ENCODE measurements around the gene TM7SF2.

Gene TM7SF2

GRCh38 chr11:65111744-65112545 is at the start of gene TM7SF2:
TSS of gene TM7SF2 (plus strand) at chr11:65111872. CDS start at chr11:65112016, 144 bp downstream.
- peak; percentile 86 to 96 (median 87) for DNase-seq (ENCODE audit: low read depth in 3 of 3)

- DNase-seq (ENCODE audit: low read depth in 3 of 3) = no peak
Measured at GRCh38 chr11:65063532-65063931, 48.1 kb upstream of the TM7SF2 start.

GRCh38 chr11:65064847-65065240 is 46.8 kb upstream of the TM7SF2 start:
- no peak for DNase-seq (ENCODE audit: low read depth in 3 of 3)

GRCh38 chr11:65065851-65066250 is 45.8 kb upstream of the TM7SF2 start:
- no peak for DNase-seq (ENCODE audit: low read depth in 3 of 3)

- DNase-seq (ENCODE audit: low read depth in 3 of 3) = no peak
Measured at GRCh38 chr11:65066315-65066714, 45.4 kb upstream of the TM7SF2 start.

GRCh38 chr11:65066805-65067291 is 44.8 kb upstream of the TM7SF2 start:
- DNase-seq (ENCODE audit: low read depth in 3 of 3) = no peak

GRCh38 chr11:65067446-65067845 is 44.2 kb upstream of the TM7SF2 start:
- no peak for DNase-seq (ENCODE audit: low read depth in 3 of 3)

- no peak for DNase-seq (ENCODE audit: low read depth in 3 of 3)
Measured at GRCh38 chr11:65069217-65069616, 42.5 kb upstream of the TM7SF2 start.

GRCh38 chr11:65071907-65072630 is 39.6 kb upstream of the TM7SF2 start:
- no peak for DNase-seq (ENCODE audit: low read depth in 3 of 3)

- no peak for DNase-seq (ENCODE audit: low read depth in 3 of 3)
Measured at GRCh38 chr11:65072631-65072966, 39.1 kb upstream of the TM7SF2 start.

GRCh38 chr11:65077451-65077850 is 34.2 kb upstream of the TM7SF2 start:
- DNase-seq (ENCODE audit: low read depth in 3 of 3) = no peak

- DNase-seq (ENCODE audit: low read depth in 3 of 3) = peak; percentile 39 to 60 (median 45)
Measured at GRCh38 chr11:65078151-65078550, 33.5 kb upstream of the TM7SF2 start.

- DNase-seq (ENCODE audit: low read depth in 3 of 3) = no peak
Measured at GRCh38 chr11:65078786-65079342, 32.8 kb upstream of the TM7SF2 start.

GRCh38 chr11:65083134-65083833 is 28.4 kb upstream of the TM7SF2 start:
- no peak for DNase-seq (ENCODE audit: low read depth in 3 of 3)

GRCh38 chr11:65083834-65084597 is 27.7 kb upstream of the TM7SF2 start, which contains the start of the genes CDCA5 and ZFPL1:
TSS of gene CDCA5 (minus strand) at chr11:65084040. CDS start at chr11:65083978, 62 bp downstream.
TSS of gene ZFPL1 (plus strand) at chr11:65084222. CDS start at chr11:65084699, 477 bp downstream.
- DNase-seq (ENCODE audit: low read depth in 3 of 3) = peak; percentile 89 to 95 (median 93)

- no peak for DNase-seq (ENCODE audit: low read depth in 3 of 3)
Measured at GRCh38 chr11:65084598-65085375, 26.9 kb upstream of the TM7SF2 start.

- DNase-seq (ENCODE audit: low read depth in 3 of 3) = no peak
Measured at GRCh38 chr11:65085446-65085845, 26.2 kb upstream of the TM7SF2 start.

- no peak for DNase-seq (ENCODE audit: low read depth in 3 of 3)
Measured at GRCh38 chr11:65086809-65087208, 24.9 kb upstream of the TM7SF2 start.

GRCh38 chr11:65087216-65087615 is 24.5 kb upstream of the TM7SF2 start:
- no peak for DNase-seq (ENCODE audit: low read depth in 3 of 3)

GRCh38 chr11:65087827-65088226 is 23.8 kb upstream of the TM7SF2 start:
- DNase-seq (ENCODE audit: low read depth in 3 of 3) = no peak

All from stimulated activated CD4-positive, alpha-beta T cell treated with anti-CD3 and anti-CD28 coated beads, TNF-alpha, amount 100 ng/mL, for 24 hours (primary cell).